Upper lobe of left lung (tissue), 4 donors: ENCODE results near the gene COL6A2.

Source experiments
- EP300 ChIP-seq, 4 donors: sonication (generic); formaldehyde crosslinking; IDR thresholded peaks; one replicate each; pipeline ENCODE4 v1.5.1; 2017; ENCODE audit warnings: antibody characterized with exemption in 4 of 4, control low read depth in 2 of 4
- POLR2A ChIP-seq, 4 donors: fragments of 450-650 bp; IDR thresholded peaks; one replicate each; pipeline ENCODE4 v1.5.1; 2016 to 2017; ENCODE audit warnings: antibody characterized with exemption in 4 of 4, mild to moderate bottlenecking in 2 of 4

- TF ChIP-seq EP300 (IDR thresholded peaks at IDR 0.05) (no peak), POLR2A (IDR thresholded peaks at IDR 0.05) (no peak)
Measured at GRCh38 chr21:46084709-46085108, 13.2 kb upstream of the COL6A2 start.
